GM12865 (cell line): Measurements from ENCODE around the gene CLEC9A.

Experiments used
- DNase-seq: peaks from one replicate; pipeline ENCODE4 v3.0.0; 2010; ENCODE audit warnings: low read depth
- H3K4me3 ChIP-seq: 2 replicates; pipeline ENCODE4 v1.5.1; 2011; ENCODE audit warnings: mild to moderate bottlenecking, low read depth, low read length, control low read depth
- CTCF ChIP-seq: IDR thresholded peaks from 2 replicates; pipeline ENCODE4 v1.5.1; 2011; ENCODE audit warnings: low read length, control low read depth, low read depth, inconsistent platforms; ENCODE audit not compliant: insufficient read depth; ENCODE audit errors: missing control alignments

CLEC9A gene

GRCh38 chr12:10101042-10101579, 70.6 kb downstream of the CLEC9A start:
- DNase-seq = no peak
- no peak overlapping the region for H3K4me3 ChIP-seq
- TF ChIP-seq CTCF = no peak

GRCh38 chr12:10101648-10102220, 71.3 kb downstream of the CLEC9A start:
- DNase-seq = no peak
- TF ChIP-seq CTCF = no peak
- H3K4me3 ChIP-seq = no peak overlapping the region

- no peak for DNase-seq
- TF ChIP-seq CTCF = no peak
- no peak overlapping the region for H3K4me3 ChIP-seq
Observed at GRCh38 chr12:10102322-10102721, 71.8 kb downstream of the CLEC9A start.

DNA sequence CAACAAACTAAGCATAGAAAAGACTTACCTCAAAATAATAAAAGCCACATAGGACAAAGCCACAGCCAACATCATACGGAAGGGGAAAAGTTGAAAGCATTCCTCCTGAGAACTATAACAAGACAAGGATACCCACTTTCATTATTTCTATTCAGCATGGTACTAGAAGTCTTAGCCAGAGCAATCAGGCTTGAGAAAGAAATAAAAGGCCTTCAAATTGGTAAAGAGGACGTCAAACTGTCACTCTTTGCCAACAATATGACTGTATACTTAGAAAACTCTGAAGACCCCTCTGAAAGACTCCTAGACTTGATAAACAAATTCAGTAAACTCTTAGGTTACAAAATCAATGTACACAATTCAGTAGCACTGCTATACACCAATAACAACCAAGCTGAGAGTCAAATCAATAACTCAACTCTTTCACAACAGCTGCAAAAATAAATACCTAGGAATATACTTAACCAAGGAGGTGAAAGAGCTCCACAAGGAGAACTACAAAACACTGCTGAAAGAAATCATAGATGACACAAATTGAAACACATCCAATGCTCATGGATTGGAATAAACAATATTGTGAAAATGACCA, 79.9 kb downstream of the CLEC9A start:
- TF ChIP-seq CTCF = no peak
- no peak for DNase-seq

GRCh38 chr12:10111451-10111850, 81.0 kb downstream of the CLEC9A start:
- DNase-seq = no peak
- TF ChIP-seq CTCF = no peak
- no peak overlapping the region for H3K4me3 ChIP-seq

More for the DNA sequence above, 79.9 kb downstream of the CLEC9A start:
- H3K4me3 ChIP-seq = no peak overlapping the region

DNA sequence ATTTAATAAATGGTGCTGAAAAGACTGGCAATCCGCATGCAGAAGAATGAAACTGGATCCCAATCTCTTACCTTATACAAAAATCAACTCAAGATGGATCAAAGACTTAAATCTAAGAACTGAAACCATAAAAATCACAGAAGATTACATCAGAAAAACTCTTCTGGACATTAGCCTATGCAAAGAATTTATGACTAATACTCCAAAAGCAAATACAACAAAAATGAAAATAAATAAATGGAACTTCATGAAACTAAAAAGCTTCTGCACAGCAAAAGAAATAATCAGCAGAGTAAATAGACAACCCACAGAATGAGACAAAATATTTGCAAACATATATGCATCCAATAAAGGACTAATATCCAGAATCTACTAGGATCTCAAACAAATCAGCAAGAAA, 82.6 kb downstream of the CLEC9A start:
- DNase-seq = no peak
- H3K4me3 ChIP-seq = no peak overlapping the region
- TF ChIP-seq CTCF = no peak

DNA sequence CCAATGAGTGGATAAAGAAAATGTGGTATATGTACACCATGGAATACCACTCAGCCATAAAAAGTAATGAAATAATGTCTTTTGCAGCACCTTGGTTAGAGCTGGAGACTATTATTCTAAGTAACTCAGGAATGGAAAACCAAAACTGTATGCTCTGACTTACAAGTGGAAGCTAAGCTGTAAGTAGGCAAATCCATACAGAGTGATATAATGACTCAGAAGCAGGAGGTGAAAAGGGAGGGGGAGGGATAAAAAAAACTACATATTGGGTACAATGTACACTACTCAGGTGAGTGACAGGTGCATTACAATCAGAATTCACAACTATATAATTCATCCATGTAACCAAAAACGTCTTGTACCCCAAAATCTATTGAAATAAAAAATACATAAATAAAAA, 83.4 kb downstream of the CLEC9A start:
- DNase-seq = no peak
- no peak for TF ChIP-seq CTCF
- H3K4me3 ChIP-seq = no peak overlapping the region
